VCaP (cell line): ENCODE data around the gene MCRIP1.
A peak's percentile ranks its signal among the peaks of the same experiment; 100 is the strongest.

Source experiments
- H3K27ac ChIP-seq: fragments of 450-650 bp; 2 replicates; pipeline ENCODE4 v1.5.1; 2017
- TF ChIP-seq, protein P1 (sequence below): fragments of 450-650 bp; conservative IDR thresholded peaks from 2 replicates; pipeline ENCODE4 v1.5.1; 2017; ENCODE audit warnings: mild to moderate bottlenecking, moderate library complexity

MCRIP1 gene

DNA sequence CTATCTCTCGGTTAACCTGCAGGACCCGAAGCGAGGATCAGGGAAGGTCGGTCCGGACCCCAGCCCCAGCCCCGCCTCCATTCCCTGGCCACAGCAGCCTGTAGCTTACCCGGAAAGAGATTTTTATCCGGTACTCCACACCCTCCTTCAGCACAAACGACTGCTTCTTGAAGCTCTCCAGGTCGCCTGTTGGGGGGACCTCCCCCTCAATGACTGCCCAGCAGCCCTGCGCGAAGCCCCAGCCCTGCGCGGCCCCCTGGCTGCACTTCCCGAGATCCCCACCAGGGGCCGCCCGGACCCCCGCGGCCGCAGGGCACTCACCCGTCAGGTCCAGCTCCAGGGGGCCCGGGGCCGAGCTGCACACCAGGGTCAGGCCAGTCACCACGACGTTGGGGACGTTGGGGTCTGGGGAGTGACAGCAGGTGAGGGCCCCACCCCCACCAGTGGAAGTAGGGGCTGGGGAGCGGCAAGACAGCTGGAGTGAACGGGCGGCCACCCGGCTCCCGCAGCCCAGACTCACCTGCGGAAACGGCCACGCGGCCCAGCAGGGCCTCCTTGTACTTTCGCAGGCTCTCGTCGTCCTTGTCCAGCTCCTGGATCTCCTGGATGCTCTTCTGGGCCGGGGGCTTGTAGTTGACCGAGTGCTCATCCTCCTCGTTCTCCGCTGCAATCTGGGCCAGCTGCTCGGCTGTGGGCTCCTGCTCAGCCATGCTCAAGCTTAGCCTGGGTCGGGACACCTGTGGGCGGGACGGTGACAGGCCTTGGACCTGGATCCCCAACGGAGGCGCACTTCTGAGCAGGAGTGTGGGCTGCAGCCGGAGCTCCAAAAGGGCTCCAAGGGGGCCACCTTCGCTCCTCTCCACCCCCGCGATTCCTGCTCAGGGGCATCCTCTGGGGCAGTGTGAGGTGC lies 36.4 kb upstream of the MCRIP1 start:
- peak overlapping the region; percentile 100 for H3K27ac ChIP-seq

DNA sequence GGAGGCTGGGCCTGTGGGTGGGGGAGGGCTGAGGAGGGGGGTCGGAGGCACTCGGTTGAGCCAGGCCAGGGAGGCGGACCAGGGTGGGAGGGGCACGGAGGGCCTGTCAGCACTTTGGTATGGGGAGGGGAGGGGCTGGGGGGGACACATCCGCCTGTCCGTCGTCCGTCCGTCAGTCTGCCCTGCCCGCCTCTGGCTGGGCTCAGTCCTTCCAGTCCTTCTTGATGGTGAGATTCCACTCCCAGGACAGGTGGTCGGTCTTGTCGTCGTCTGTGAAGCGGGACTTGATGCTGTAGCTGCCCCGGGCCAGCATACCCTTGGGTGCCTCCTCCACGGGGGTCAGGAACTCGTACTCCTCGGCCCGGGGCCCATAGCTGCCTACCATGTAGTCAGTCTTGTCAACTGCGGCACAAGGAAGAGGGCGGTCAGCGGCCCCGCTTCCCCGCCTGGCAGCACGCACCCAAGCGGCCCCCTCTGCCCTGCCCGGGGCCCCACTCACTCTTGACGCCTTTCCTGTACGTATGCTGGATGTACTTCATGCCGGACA lies 35.7 kb upstream of the MCRIP1 start:
- TF ChIP-seq, protein P1, sequence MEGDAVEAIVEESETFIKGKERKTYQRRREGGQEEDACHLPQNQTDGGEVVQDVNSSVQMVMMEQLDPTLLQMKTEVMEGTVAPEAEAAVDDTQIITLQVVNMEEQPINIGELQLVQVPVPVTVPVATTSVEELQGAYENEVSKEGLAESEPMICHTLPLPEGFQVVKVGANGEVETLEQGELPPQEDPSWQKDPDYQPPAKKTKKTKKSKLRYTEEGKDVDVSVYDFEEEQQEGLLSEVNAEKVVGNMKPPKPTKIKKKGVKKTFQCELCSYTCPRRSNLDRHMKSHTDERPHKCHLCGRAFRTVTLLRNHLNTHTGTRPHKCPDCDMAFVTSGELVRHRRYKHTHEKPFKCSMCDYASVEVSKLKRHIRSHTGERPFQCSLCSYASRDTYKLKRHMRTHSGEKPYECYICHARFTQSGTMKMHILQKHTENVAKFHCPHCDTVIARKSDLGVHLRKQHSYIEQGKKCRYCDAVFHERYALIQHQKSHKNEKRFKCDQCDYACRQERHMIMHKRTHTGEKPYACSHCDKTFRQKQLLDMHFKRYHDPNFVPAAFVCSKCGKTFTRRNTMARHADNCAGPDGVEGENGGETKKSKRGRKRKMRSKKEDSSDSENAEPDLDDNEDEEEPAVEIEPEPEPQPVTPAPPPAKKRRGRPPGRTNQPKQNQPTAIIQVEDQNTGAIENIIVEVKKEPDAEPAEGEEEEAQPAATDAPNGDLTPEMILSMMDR: no peak
- peak overlapping the region; percentile 100 for H3K27ac ChIP-seq

More for the DNA sequence above, 36.4 kb upstream of the MCRIP1 start:
- TF ChIP-seq, protein P1: peak; percentile 90

DNA sequence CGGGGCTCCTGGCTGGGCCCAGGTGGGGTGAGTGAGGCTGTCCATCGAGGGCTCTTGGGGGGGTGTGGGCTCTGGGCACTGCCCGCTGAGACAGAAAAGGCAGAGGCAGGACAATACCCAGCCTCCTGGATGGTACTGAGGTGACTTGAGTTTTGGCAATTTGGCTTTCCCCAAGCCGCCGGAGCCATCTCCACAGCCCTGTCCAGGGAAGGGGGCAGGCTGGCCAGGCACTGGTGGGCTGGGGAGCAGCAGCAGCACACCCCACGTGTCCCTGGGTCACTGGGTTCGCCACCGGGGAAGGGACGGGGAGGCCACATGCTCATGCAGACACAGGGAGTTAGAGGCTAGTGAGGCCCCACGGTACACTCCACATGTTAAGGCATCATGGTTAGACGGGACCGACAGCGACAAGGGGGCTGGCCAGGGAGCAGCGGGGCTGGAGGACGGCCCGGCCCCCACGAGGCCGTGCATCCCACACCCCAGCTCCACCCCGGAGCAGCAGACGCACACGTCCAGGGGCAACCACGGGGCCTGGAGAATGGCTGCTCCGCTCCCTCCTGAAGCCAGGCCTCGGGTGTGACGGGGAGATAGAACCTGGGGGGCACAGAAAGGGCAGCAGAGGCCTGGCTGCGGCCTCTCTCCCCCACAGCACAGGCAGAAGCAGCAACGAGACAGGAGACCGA lies 35.0 kb upstream of the MCRIP1 start:
- TF ChIP-seq, protein P1: no peak
- peak overlapping the region; percentile 100 for H3K27ac ChIP-seq

DNA sequence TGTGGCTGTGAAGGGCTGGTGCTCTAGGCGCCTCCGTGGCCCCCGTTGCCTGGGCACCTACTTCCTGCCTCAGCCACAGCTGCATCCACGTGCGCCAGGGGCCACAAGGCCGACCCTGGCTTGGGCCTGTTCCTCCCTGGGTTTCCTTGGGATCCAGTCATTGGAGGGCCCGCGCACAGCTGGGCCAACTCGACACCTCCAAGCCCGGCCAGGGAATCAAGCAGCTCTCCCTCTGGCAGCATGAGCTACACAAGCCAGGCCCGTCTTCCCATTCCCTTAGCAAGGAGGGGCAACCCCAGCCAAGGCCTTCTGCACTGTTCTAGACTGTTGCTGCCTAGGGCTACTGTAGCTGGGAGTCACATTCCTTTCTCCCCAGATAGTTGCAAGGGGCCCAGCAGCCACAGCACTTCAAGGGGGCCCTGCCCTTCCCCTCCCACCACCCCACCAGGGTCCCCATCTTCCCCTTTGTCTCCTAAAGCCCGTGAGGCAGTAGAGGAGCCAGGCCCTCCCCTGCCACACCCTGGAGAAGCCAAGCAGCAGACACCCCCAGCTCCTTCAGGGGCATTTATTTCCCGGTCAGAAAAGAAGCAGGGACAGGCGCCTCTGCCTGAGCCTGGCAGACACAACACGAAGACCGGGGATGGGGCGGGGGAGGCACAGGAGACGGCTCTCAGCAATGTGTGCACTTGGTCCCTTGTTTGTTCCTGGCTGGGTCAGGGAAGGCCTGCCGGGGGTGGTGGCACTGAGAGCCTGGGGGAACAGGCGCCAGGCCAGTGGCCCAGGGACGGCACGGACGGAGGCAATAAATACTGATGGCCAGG lies 34.3 kb upstream of the MCRIP1 start:
- TF ChIP-seq, protein P1: no peak
- H3K27ac ChIP-seq: peak overlapping the region; percentile 100

DNA sequence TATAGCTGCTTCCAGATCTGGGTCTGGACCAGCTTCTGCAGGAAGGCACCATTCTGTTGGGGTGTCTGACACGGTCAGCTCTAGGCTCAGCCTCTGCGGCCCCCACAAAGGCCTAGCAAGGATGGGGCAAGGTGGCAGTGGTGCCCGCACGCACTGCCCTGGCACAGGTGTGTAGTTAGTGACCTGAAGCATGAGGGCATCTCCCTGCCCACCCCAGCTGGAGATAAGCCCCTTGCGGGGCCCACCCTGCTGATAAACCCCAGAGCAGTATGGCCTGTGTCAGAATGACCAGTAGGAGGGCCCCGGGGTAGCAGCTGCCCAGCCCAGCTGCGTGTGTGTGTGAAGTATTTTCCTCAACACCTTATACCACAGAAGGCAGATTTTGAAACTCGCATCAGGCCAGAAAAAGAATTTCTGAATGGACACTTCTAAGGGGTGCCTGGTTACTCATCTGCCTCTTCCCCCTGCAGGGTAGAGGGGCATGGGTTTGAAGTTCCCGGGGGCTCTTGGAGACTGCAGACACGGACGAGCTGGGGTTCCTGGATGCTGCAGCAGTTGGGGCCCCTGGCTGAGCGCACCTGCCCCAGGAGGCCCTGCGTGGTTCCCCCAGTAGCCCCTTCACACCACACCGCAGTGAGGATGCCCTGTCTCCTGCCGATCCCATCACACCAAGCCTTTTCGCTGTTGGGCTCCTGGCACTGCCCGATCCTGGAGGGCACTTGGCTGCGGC lies 33.5 kb upstream of the MCRIP1 start:
- TF ChIP-seq, protein P1: no peak
- peak overlapping the region; percentile 100 for H3K27ac ChIP-seq

DNA sequence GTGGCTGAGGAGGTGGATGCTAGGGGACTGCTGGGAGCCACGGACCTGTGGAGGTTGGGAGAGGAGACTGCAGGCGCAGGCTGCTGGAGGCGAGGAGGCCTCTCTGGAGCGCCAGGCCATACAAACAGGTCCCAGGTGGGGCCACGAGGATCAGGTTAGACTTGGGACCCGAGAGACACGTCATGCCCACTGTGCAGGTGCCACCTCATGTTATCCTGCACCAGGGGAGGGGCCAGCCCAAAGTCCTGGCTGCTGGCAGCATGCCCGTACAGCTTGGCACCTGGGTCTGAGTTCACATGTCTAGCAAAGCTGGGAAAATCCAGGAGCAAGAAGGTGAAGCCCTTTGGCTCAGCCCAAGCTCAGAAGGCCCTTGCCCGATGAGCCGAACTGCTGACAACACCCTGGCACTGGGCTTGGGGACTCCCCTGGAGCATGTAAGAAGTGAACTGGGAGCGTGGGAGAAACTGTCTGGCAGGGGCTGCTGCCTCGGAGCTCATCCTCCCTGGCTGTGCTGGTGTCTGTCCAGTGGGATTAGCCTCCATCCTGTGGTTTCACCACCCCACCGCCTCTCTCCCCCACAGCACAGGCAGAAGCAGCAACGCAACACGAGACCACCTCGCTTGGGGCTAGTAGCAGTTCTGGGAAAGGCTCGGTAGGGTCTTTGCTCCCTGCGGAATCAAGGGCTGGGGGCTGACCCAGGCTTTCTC lies 32.8 kb upstream of the MCRIP1 start:
- TF ChIP-seq, protein P1: no peak
- H3K27ac ChIP-seq: peak overlapping the region; percentile 100
